ENCODE measurements around the gene ZNF180.
A peak's percentile ranks its signal among the peaks of the same experiment; 100 is the strongest.
"Not testable (repeated sequence)": the region's sequence is repeated elsewhere in the genome, so short reads cannot be mapped to it uniquely, and the experiment has no call there.

Gene ZNF180

GRCh38 chr19:44499962-44500949, at the start of gene ZNF180:
Gene ZNF180 (minus strand): TSS chr19:44500522. CDS start chr19:44497334, 3,188 bp downstream.
- peak; percentile 97 for DNase-seq

DNA sequence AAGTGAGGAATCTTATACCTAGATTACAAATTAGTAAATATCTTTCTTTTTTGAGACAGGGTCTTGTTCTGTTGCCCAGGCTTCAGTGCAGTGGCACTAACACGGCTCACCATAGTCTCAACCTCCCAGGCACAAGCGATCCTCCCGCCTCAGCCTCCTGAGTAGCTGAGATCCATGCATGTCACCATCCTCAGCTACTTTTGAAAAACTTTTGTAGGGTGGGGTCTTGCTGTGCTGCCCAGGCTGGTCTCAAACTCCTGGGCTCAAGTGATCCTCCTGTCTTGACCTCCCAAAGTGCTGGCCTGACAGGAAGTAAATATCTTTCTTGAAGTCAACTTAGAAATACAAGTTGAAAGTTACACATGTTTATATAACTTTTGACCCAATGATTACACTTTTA, 49.2 kb upstream of the ZNF180 start:
- DNase-seq = no peak

- no peak for DNase-seq
Observed at GRCh38 chr19:44548736-44549135, 48.4 kb upstream of the ZNF180 start.

- no peak for DNase-seq
Observed at GRCh38 chr19:44544031-44544430, 43.7 kb upstream of the ZNF180 start.

DNA sequence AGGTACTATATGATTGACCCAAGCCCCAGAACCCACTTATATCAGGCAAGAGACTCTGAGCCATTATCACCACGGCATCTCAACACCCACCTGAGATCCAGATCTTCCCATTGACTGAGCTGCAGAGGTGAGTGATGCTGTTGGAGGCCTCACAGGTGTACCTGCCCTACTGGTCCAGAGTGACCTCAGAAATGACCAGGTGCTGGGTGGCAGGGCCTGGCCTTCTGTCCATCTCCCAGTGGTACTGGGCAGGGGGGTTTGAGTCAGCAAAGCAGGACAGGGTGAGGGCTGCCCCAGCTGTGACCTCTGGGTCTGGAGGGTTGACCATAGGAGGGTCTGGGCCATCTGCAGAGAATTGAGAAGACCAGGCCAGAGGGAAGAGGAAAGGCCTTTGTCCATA, 42.3 kb upstream of the ZNF180 start:
- no peak for DNase-seq

DNA sequence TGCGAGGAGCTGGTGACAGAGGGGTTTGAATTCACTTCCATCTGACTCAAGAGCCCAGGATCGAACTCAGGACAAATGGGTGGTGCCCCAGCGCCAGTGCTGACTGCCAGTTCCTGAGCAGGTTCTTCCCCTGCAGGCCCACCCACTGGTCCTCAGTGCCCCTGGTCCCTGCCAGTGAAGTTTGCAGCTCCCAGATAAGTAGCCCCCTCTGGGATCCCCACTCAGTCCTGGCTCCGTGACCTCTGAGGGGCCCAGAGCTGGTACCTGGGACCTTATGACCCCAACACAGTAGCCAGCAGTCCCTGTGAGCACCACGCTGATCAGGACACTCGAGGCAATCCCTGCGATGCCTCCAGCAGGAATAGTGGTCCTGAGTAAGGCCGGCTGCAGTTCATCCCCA, 40.4 kb upstream of the ZNF180 start:
- DNase-seq = no peak

DNA sequence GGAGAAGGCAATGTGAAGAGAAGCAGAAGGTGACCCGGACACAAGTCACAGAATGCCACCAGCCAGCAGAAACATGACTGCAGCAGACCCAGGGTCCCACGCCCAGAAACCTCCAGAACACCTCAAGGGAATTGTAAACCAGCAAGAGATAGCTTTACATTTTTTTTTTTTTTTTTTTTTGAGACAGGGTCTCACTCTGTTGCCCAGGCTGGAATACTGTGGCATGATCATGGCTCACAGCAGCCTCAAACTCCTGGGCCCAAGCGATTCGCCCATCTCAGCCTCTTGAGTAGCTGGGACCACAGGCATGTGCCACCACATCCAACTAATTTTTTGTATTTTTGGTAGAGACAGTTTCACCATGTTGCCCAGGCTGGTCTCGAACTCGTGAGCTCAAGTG, 39.7 kb upstream of the ZNF180 start:
- DNase-seq = no peak

DNA sequence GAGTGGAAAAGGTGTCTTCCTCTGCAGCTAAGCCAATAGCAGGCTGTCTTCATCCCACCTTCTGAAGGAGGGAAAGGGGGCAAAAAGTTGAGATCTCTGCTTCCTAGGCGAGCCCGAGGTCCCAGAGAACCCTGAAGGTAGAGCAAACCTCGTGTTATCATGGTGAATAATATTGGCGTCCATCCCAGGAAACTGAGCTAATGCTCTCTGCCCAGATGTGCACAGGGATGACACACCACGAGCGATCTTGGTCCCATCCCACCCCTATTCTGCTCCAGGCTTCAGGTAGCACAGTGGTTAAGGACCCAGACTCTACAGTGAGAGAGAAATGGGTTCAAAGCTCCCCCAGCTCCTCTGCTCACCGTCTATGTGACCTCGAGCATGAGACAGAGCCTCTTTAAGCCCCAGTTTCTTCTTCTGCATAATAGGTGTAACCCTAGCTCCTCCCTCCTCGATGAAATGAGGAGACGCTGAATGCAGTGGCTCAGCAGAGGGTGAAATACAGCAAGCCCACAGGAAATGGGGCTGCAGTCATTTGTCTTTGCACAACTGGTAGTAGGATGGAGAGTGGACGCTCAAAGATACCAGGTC, 39.0 kb upstream of the ZNF180 start:
- no peak for DNase-seq

DNA sequence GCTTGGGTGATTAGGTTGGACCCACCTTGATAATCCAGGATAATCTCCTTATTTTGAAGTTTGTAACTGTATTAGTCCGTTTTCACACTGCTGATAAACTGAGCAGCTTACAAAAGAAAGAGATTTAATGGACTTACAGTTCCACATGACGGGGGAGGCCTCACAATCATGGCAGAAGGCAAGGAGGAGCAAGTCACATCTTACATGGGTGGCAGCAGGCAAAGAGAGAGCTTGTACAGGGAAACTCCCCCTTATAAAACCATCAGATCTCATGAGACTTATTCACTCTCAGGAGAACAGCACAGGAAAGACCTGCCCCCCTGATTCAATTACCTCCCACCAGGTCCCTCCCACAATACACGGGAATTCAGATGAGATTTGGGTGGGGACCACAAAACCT, 35.0 kb upstream of the ZNF180 start:
- DNase-seq = not testable (repeated sequence)

DNA sequence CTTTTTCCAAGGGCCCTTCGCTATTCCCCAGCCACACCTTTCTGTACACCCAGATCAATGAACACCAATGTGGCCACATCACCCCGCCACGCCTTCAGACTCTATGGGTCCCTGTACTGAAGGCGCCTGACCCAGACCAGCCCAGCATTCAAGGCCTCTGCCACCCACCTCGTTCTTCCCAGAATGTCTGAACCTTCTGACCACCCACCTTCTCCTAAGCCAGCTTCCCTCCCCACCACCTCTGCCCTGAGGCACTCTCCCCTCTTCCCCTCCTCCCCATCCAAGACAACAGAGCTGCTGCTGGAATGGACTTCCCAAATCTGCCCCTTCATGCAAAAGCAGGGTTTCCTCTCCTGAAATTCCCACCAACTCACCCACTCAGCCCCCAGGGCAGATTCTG, 32.5 kb upstream of the ZNF180 start:
- no peak for DNase-seq

DNA sequence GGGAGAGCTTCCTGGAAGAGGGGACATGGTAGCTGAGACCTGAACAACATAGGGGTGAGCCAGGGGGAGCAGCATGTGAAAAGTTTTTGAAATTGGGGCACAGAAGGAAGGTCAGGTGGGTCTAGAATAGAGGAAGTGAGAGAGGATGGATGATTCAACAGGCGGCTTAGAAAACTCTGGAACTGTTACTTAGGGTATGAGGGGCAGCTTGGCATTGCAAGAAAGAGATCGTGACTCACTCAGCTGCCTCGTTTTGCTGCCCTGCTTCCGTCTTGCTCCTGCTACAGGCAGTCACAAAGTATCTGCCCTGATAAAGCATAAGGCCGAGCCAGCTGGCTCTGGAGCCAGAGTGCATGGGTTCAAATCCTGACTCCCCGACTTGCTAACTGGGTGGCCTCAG, 30.5 kb upstream of the ZNF180 start:
- DNase-seq = no peak

- no peak for DNase-seq
Observed at GRCh38 chr19:44529536-44529935, 29.2 kb upstream of the ZNF180 start, which contains the start of gene CEACAM20. Gene CEACAM20 (minus strand): TSS chr19:44529675. CDS start chr19:44529509, 166 bp downstream.

DNA sequence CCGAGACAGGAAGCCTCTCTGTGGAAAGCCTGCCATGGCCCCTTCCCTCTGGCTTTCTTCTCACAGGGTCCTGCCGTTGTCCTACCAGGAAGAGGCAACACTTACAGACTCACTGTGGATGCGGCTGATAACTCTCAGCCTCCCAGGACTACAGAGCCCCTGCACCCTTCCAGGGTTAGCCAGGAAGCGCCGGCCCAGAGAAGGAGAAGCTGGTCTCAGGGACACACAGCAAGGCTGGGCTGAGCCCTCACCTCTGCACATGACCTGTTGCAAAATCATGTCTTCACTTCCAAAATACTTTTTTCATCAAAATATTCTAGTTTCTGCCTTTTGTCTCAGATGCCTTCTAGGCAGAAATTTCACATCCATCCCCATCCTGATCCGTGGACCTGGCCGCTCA, 27.2 kb upstream of the ZNF180 start:
- no peak for DNase-seq

DNA sequence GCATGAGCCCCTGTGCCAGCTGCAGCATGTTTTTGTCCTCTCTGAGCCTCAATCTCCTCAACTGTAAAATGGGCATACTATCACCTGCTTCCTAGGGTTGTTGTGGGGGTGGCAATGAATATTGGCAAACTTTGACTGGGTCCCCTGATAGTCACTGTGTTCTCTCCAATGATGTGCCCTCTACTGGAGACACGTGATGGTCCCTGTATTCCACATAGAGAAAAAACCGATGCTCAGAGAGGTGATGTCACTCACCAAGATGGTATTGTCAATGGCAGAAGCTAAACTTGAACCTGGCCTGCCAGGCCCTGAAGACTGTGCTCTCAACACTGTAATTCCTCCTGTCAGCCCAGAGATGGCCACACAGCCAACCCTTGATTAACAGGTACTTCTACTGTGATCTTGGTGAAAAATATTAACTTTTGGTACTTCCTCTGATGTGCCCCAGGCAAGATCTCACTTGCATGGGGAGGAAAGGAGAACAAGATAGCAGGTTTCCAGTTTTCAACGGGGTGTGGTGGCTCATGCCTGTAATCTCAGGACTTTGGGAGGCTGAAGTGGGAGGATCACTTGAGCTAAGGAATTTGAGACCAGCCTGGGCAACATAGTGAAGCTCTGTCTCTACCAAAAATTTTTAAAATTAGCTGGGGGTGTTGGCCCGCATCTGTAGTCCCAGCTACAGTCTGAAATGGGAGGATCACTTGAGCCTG, 25.6 kb upstream of the ZNF180 start:
- no peak for DNase-seq

DNA sequence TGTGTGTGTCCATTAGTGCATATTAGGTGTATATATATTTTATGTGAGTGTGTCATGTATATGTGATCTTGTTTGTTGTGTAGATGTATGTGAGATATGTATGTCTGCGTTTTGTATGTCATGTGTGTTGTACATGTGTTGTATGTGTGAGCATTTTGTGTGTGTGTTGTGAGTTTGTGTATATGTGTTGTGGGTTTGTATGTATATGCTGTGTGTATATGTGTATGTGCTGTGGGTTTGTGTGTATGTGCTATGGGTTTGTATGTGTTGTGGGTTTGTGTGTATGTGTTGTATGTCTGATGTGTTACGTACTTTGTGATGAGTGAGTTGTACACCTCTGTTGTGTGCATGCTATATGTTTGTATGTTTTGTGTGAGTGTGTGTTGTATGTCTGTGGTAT, 21.0 kb upstream of the ZNF180 start:
- no peak for DNase-seq

GRCh38 chr19:44517146-44517545, 16.8 kb upstream of the ZNF180 start:
- no peak for DNase-seq

DNA sequence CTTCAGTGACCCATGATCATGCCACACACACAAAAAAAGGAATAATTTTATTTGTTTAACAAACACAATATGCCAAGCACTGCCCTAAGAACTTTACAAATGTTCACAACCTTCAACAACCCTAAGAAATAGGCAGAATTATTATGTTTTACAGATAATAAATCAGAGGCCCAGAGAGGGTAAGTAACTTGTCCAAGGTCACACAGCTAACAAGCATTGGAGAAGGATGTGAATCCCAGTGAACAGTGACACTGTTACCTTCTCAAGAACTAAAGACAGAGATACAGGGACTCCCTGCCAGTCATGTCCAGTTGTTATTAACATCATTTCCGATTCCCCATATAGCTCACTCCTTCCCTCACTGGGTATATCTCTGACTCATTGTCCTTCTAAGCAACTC, 15.6 kb upstream of the ZNF180 start:
- DNase-seq = no peak

GRCh38 chr19:44515031-44515430, 14.7 kb upstream of the ZNF180 start:
- no peak for DNase-seq

- DNase-seq = no peak
Observed at GRCh38 chr19:44512326-44513298, 12.3 kb upstream of the ZNF180 start.

DNA sequence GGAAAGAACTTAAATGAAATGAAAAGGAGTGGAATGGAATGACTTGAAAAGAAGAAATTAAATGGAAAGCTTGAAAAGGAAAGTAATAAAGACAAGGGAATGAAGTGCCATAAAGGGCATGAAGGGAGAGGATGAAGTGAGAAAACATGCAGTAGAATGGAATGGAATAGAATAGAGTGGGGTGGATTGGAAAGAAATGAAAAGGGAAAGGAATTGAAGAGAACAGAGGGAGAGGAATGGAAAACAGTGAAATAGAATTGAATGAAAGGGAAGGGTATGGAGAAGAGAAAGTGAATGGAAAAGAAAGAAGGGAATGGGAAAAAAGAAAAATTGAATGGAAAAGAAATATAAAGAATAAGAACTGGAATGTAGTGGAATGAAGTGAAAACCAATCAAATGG, 9.2 kb upstream of the ZNF180 start:
- DNase-seq = no peak

GRCh38 chr19:44499559-44499958, 763 bp downstream of the ZNF180 start:
- DNase-seq = no peak

- no peak for DNase-seq
Observed at GRCh38 chr19:44498988-44499387, 1.3 kb downstream of the ZNF180 start.
